ENCODE data around the gene SDK1.
"Not testable (repeated sequence)": the region's sequence is repeated elsewhere in the genome, so short reads cannot be mapped to it uniquely, and the experiment has no call there.

SDK1 gene

GRCh38 chr7:3544202-3544601, 243.2 kb downstream of the SDK1 start:
- DNase-seq = no peak

DNA sequence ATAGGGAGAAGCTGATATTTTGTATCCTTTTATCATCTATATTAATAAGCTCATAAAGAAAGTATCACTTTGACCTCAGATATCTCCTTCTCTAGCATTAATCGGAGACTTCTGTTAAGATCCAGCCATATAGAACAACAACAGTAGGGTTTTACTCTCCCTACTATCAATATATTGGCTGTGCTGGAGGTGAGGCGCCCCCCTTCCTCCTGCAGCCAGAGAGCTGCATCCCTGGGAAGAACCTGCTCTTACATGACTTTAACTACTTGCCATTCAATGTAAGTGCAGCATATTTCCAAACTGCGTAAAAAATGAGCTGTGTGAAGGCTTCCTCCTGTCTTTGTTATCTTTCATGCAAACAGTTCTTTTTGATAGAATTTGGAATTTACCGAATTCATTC, 247.8 kb downstream of the SDK1 start:
- no peak for DNase-seq

DNA sequence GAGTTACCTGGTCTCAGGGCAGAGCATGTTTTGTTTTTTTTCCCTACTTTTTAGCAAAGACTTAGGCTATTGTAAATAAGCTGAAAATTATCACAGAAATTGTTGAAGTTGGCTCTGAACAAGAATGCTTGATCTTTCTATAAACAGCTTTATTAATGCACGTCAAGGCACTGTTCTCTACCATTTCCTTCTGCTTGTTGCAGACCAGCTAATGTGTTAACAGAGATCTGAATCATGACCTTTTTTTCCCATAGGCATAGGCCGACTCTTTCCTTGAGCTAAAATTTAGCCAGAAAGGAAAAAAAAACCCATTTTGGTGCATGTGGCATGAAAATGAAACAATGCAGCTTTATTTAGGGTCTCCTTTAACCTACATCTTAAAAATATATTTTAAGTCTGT, 248.5 kb downstream of the SDK1 start:
- no peak for DNase-seq

GRCh38 chr7:3551536-3551935, 250.5 kb downstream of the SDK1 start:
- no peak for DNase-seq

GRCh38 chr7:3552499-3552898, 251.4 kb downstream of the SDK1 start:
- no peak for DNase-seq

- no peak for DNase-seq
Measured at GRCh38 chr7:3558400-3558799, 257.3 kb downstream of the SDK1 start.

DNA sequence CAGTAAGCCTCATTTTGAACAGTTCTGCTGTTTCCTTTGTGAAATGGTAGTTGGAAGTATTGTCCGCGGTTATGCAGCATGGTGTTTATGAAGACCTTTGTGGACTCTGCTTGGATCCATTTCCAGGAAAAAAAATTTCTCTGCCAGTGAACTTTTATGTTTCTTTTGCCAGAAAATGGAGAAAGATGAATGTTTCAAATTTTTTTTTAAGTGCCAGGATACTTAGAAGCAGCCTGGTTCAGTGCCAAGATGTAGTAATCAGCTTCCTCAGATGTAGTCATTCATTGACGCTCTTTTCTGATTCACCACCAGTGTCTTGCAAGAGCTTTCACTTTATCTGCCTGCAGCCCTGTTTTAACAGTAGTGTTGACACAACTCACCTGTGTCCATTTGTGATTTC, 258.2 kb downstream of the SDK1 start:
- DNase-seq = no peak

DNA sequence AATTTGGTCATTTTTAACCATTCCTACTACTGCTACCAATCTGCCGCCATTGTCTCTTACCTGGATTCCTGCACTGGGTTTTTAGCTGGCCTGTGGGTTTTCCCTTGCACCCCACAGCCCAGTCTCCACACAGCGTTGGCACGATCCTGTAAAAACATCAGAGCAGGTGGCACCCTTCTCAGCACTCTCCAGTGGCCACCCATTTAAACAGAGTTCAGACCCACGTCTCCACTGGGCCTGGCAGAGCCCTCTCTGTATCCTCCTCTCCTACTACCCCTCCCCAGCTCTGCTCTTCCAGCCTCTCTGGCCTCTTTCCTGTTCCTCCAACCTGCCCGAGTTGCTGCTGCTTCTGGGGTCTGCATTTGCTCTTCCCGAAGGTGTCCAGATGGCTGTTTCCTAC, 259.4 kb downstream of the SDK1 start:
- DNase-seq = no peak

DNA sequence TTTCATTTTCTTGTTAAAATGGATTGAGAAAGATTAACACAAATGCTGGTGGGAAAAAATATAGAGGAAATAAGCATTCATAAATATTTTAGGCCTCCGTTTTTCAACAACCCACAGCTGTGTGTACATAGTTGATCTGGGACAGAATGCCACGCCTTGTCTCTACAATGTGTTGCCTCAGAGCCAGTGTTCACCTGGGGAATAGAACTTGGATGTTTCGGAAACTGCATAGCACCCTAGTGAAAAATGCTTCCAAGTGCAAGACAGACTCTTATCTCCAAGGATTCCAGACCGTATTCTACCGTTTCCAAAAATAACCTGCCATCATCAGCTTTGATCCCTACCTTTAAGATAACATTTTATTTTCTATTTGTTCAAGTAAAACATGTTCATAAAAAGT, 260.9 kb downstream of the SDK1 start:
- no peak for DNase-seq

DNA sequence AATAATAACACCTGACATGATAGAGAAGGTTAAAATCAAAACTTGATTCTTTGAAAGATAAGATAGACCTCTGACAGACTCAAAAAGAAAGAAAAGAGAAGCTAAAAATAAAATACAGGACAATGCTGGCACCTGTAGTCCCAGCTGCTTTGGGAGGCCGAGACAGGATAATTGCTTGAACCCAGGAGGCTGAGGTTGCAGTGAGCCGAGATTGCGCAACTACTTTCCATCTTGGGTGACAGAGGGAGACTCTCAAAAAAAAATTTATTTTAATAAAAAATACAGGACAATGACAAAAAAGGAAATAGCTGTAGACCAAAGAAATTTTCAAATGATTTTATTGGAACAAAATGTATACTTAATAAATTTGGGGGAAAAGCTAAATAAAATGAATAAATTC, 263.2 kb downstream of the SDK1 start:
- no peak for DNase-seq

DNA sequence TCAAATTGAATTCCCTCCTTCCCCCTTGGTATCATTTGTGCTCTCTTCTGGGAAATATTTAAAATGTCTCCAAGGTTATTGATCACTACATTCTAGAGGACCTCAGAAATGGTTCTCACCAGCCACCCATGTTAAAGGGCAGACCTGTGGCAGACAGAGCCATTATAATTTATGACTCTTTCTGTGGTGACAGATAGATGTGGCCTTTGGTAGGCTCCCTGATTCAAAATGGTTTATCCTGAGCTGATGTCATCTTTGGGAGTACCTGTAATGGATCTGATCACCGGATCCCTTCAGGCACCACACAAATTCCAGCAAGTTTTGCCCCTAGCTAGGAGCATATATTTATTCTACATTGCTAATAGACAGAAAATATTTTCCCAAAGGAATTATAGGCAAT, 267.5 kb downstream of the SDK1 start:
- no peak for DNase-seq

DNA sequence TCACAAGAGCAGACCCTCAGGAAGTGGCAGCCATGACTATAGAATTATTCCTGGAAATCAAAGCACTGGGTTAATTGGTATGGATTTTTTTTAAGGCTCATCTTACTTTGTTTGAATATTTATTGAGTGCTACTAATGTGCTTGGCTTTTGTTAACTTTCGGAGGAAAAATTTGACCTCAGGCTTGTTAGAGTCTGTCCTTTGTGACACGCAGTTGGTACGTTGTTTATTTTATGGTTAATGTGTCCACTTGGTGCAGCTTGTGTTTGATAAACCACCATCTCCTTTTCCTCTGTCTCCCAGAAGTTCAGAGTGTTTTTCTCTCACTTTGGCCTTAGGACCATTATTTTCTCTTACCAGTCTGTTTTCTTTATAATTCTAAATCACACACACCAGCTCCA, 268.6 kb downstream of the SDK1 start:
- no peak for DNase-seq

DNA sequence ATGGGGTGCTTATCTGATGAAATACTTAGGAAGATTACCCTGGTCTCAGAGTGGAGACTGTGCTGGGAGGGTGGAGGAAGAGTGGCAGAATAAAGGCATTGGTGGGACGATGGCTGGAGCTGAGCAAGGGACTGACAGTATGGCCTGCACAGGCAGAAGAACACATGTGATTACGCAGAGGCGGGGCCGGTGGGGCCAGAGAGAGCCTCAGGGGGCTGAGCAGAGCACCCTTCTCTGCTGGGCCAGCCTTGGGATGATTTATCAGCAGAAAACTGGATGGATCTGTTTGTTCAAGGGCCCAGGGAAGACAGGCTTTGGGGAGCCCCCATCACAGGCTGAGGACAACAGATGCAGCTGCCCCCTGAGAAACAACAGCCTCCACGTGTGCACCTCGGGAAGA, 272.1 kb downstream of the SDK1 start:
- no peak for DNase-seq

- DNase-seq = no peak
Measured at GRCh38 chr7:3574386-3574785, 273.3 kb downstream of the SDK1 start.

DNA sequence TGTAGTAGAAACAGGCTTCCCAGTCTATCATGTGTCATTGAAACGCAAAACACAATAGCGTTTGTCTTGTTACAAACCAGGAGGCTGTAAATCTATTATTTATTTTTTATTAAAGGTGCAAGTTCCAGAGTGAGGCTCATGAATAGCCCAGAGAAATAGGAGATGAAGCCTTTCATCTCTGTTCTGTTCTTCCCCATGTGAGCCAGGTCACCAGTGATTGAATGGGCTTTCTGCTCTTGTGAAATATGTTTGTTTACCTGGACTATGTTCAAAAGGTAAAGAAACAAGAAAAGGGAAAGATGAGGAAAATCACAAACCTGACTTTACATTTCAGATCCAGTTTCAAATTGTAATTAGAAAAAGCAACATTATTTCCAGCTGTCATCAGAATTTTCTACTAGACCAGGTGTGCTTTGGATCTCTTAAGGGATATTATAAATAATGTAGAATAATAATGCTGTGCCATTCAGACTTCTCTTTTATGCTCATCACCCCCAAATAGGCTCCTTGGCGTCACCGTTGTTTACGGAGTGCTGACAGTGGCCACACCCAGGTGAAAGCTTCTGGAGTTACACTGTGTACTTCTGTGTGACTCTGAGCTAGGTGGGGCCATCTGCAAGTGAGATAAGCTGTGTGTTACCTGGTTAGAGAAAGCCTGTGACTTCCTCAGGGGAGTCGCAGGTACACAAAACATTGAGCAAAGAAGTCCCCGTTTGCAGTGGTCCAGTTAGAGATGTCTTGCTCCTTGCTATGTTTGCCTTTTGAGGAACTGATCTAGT, 274.9 kb downstream of the SDK1 start:
- no peak for DNase-seq

- DNase-seq = no peak
Measured at GRCh38 chr7:3578399-3578798, 277.3 kb downstream of the SDK1 start.

GRCh38 chr7:3579638-3580219, 278.7 kb downstream of the SDK1 start:
- no peak for DNase-seq

DNA sequence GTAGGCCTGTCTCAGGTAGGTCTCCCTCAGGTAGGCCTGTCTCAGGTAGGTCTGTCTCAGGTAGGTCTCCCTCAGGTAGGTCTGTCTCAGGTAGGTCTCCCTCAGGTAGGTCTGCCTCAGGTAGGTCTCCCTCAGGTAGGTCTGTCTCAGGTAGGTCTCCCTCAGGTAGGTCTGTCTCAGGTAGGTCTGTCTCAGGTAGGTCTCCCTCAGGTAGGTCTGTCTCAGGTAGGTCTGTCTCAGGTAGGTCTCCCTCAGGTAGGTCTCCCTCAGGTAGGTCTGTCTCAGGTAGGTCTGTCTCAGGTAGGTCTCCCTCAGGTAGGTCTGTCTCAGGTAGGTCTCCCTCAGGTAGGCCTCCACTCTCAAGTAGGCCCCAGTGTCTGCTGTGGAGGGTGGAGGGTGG, 281.1 kb downstream of the SDK1 start:
- not testable (repeated sequence) for DNase-seq

DNA sequence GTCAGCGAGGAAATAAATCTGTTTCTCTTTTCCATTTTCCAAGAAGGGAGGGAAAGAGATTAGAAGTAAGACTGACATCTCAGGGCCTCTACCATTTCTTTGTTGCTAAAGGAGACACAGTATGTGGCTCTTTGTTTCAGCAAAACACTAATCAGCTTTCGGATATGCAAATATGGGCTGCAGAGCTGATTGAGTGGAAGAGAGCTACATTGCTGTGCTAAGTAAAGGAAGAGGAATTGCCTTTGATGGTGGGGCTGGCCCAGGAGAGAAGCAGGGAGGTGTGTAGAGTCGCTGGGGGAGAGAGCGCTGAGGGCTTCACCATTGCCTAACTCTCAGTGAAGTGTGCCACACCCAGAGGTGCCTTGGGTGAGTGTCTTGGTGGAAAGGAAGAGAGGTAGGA, 284.8 kb downstream of the SDK1 start:
- no peak for DNase-seq

- no peak for DNase-seq
Measured at GRCh38 chr7:3588341-3588740, 287.3 kb downstream of the SDK1 start.

DNA sequence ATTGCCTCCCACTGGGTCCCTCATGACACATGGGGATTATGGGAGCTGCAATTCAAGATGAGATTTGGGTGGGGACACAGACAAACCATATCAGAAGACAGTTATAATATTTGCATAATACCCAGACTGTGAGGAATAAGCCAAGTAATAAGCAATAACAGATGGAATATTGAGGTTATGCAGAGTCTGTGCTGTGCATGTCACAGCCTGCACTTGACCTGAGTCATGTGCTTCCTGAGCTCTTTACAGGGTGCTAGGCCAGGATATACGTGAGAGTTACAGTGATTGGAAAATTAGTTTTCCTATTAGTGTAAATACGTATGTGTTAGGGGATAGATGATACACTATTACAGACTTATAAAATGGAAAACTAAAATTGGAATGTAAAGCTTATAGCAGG, 288.7 kb downstream of the SDK1 start:
- no peak for DNase-seq

- DNase-seq = no peak
Measured at GRCh38 chr7:3591219-3591618, 290.2 kb downstream of the SDK1 start.

DNA sequence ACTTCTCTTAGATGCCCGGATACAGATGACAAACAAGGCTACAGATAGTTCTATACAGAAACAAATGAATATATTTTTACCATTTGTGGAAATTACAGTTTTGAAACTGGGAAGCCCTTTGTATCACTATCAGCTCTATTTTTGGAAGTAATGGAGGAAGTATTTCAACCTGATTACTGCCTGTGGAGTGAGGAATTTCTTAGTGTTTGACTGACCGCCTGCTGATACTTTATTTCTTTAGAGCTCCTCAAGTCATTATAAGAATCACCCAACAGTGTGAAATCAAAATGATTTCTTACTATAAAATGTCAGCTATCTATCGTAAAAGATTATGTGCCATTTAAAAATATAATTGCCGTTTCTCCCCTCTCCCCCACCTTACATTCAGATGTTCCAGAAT, 290.9 kb downstream of the SDK1 start:
- no peak for DNase-seq

- no peak for DNase-seq
Measured at GRCh38 chr7:3592401-3593134, 291.5 kb downstream of the SDK1 start.
